GM21447 (cell line): Measurements from ENCODE around the gene SNRNP48.

ENCODE experiments used
- ATAC-seq: cut with Tn5 transposase; IDR thresholded peaks from one replicate; pipeline ENCODE4 v1.9.1; 2021; ENCODE audit not compliant: unreplicated experiment

SNRNP48 gene

GRCh38 chr6:7640016-7640415, 50.0 kb downstream of the SNRNP48 start:
- ATAC-seq: no peak

- no peak for ATAC-seq
Measured at GRCh38 chr6:7640607-7641577, 50.9 kb downstream of the SNRNP48 start.

GRCh38 chr6:7642791-7643190, 52.8 kb downstream of the SNRNP48 start:
- ATAC-seq: no peak

DNA sequence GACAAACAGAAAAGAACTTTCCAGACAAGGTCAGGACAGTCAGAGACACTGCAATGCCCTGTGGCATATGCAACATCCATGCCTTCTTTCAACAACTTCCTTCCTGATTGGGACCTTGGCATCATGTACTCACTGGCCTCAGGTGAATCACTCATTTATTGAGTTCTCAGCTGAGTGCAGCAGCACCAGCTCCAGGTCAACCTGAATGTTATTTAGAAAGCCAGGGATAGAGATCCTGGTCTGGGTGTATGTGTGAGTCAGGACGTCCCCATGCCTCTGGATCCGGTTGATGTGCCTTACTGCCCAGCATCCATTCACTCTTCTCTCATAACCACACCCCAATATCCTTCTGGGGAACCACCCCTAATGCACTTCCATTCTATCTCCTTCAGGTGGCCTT, 54.4 kb downstream of the SNRNP48 start:
- ATAC-seq: no peak

DNA sequence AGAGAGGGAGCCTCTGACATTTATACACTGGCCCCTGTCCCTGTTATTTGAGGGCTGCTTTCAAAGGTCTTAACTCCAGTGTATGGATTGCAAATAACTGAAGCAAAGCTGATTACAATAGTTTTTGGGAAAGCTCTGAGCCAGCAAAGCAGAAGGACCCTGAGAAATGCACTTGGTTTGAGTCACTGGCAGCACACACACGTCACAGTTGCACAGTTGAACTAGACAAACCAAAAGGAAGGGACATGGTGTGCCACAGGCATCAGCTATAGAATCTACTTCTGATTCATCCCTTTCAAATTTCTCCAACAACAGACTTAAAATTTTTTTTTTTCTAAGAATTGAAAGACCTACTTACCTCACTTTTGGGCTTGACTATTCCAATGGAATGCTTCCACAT, 56.4 kb downstream of the SNRNP48 start:
- ATAC-seq: no peak

DNA sequence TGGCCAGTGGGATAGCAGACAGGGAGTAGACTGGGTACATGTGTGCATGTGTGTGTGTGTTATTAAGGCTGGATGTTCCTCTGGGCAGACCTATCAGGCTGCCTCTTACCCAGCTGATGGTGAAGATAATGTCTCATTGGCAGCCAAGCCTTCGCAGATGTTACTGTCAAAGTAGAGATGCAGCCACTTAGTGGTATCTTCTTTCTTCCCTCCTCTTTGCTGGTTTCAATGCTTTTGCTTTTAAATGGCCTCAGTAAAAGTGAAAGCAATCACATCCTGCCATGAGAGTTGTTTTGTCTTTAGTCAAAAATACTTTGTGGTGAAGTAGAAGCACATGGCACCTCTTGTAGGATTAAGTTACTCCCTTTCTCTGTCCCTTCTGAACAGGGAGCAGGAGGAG, 57.5 kb downstream of the SNRNP48 start:
- ATAC-seq: peak; percentile 63

GRCh38 chr6:7649037-7649810, 59.2 kb downstream of the SNRNP48 start:
- no peak for ATAC-seq

DNA sequence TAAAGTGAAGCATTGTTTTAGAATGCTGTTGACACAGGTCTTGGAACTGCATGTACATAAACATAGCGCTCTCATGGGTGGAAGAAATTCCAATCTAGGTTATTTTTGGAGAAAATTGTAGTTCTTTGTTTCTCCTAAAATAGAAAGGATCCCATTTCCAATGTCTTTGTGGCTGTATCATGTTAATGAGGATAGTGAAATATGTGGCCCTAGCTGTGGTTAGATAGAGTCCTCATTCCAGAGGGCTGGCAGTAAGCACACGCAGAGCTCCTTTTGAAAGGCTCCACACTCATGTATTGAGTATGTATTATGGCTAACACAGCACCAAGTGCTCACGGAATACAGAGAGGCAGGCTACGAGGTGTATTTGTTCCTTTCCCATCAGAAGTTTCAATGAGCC, 60.9 kb downstream of the SNRNP48 start:
- ATAC-seq: no peak

DNA sequence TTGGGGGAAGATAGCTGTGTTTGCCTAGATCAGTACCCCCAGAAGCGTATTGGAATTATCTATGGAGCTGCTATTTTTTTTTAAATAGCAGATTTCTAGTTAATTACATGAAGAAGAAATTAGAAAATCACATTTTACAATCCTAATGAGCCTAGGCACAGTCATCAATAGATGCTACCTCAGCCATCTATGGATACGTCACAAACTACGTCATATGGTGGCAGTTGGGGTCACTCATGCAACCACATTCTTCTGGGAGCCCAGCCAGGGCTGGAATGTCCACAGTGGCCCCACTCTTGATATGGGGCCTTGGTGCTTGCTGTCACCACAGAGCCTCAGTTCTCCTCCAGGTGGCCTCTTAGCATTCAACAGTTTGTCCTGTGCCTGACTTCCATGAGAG, 63.0 kb downstream of the SNRNP48 start:
- no peak for ATAC-seq

DNA sequence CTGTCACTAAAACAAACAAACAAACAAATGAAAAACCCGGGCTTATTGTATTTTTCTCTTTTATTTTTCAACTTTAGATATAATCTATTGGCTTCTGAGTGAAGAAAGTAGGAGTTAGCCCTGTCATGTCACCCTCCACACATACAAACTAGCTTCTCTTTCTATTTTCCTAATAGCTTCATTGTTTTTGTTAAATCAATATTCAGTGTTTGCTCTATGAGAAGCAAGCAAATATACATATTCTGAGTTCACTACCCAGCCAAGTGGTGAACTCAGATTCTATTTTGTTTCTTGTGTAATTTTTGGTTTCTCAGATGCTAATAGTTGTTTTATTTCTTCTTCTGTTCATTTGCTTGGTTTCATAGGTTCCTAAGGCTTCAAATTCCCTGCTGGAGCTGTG, 66.4 kb downstream of the SNRNP48 start:
- ATAC-seq: no peak

DNA sequence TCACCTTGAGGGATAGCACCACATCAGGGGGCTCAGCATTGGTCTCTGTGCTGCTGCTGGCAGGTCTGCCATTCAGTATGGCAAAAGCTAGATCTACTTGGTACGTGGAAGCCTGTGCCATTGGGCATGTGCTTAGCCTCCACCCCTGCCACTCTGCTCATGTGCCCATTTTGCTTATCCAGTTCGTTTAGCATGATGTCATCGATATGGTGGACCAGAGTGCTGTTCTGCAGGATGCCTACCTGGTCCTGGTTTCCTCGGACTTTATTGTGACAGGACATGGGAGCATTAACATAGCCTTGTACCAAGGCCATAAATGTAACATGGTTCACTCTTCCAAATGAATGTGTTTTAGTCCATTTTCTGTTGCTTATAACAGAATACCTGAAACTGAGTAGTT, 68.5 kb downstream of the SNRNP48 start:
- no peak for ATAC-seq

GRCh38 chr6:7661364-7661763, 71.4 kb downstream of the SNRNP48 start:
- no peak for ATAC-seq
